ENCODE data around the gene RAB26. TPM values are rescaled to one million over a fixed set of nuclear protein-coding genes. Genes with fewer than 3 reads are reported as not detected.

The RAB26 gene
- total RNA-seq, 6 donors from 2014 or later: 0.30 to 6.8 (median 0.85) TPM; not detected in 2

GRCh38 chr16:2172688-2173335, 24.4 kb downstream of the RAB26 start:
- ATAC-seq (ENCODE audit: low FRiP score in 2 of 2) (no peak), DNase-seq (peak in 1 of 2 donors; percentile 56)
- 87 to 92% methylated on average over 12 to 29 of the region's 29 CpGs for WGBS, 2 donors
- TF ChIP-seq POLR2A (IDR thresholded peaks at IDR 0.05) (no peak), POLR2AphosphoS5 (IDR thresholded peaks at IDR 0.05) (no peak), EP300 (IDR thresholded peaks at IDR 0.05) (no peak)
- TF ChIP-seq, protein P1, sequence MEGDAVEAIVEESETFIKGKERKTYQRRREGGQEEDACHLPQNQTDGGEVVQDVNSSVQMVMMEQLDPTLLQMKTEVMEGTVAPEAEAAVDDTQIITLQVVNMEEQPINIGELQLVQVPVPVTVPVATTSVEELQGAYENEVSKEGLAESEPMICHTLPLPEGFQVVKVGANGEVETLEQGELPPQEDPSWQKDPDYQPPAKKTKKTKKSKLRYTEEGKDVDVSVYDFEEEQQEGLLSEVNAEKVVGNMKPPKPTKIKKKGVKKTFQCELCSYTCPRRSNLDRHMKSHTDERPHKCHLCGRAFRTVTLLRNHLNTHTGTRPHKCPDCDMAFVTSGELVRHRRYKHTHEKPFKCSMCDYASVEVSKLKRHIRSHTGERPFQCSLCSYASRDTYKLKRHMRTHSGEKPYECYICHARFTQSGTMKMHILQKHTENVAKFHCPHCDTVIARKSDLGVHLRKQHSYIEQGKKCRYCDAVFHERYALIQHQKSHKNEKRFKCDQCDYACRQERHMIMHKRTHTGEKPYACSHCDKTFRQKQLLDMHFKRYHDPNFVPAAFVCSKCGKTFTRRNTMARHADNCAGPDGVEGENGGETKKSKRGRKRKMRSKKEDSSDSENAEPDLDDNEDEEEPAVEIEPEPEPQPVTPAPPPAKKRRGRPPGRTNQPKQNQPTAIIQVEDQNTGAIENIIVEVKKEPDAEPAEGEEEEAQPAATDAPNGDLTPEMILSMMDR (IDR thresholded peaks at IDR 0.05): no peak
- no peak overlapping the region for H3K4me3 ChIP-seq
- peaks cover 8 to 28% (median 9%) of the 10 kb centered on the region in 4 donors for H3K4me1 ChIP-seq
- no peaks in the 10 kb centered on the region for H3K9me3 ChIP-seq
- peak overlapping the region in 1 of 4 donors; percentile 87 for H3K27ac ChIP-seq
- H3K36me3 ChIP-seq: peaks cover 12 to 87% (median 78%) of the 10 kb centered on the region in 4 donors
- H3K27me3 ChIP-seq: no peaks in the 10 kb centered on the region

DNA sequence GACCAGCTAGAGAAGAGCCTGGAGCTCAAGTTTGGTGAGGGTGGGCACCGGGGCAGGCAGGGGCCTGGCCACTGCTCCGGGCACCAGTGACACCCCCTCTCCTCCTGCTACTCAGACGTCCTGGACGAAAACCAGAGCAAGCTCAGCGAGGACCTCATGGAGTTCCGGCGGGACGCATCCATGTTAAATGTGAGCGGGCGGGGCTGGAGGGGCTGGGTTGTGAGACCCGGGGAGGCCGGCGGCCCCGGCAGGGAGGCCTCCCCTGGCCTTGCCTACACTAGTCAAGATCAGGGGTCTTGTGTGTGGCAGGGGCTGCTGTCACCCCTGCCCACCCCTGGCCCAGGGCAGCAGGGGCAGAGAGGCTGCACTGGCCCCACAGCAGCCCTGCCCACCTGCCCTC, 24.9 kb downstream of the RAB26 start:
- Histone ChIP-seq H3K36me3 (peaks cover 8 to 86% (median 75%) of the 10 kb centered on the region in 4 donors), H3K4me3 (no peak overlapping the region), H3K9me3 (no peaks in the 10 kb centered on the region), H3K27me3 (no peaks in the 10 kb centered on the region), H3K27ac (no peak overlapping the region), H3K4me1 (peaks cover 8 to 28% (median 9%) of the 10 kb centered on the region in 4 donors)
- 96 to 99% methylated on average over 13 to 14 of the region's 14 CpGs for WGBS, 2 donors
- ATAC-seq (ENCODE audit: low FRiP score in 2 of 2) (no peak), DNase-seq (peak in 1 of 2 donors; percentile 69)
- TF ChIP-seq EP300 (IDR thresholded peaks at IDR 0.05) (no peak), POLR2A (IDR thresholded peaks at IDR 0.05) (no peak), POLR2AphosphoS5 (IDR thresholded peaks at IDR 0.05) (no peak)
- TF ChIP-seq, protein P1 (IDR thresholded peaks at IDR 0.05): no peak

DNA sequence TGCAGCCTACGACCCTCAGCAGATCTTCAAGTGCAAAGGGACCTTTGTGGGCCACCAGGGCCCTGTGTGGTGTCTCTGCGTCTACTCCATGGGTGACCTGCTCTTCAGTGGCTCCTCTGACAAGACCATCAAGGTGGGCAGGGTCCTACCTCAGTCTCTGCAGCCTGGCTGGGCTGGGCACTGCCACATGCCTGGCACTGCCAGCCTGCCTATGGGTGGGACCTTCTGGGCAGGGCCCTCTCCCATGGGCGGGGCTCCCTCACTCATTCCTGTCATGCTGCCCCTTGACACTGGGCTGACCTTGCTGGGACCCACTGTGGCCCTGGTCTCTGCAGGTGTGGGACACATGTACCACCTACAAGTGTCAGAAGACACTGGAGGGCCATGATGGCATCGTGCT, 25.5 kb downstream of the RAB26 start:
- peak in 1 of 2 donors; percentile 37 for DNase-seq
- no peaks in the 10 kb centered on the region for H3K27me3 ChIP-seq
- no peak for ATAC-seq (ENCODE audit: low FRiP score in 2 of 2)
- no peak overlapping the region for H3K27ac ChIP-seq
- H3K4me1 ChIP-seq: peaks cover 7 to 30% (median 9%) of the 10 kb centered on the region in 4 donors
- WGBS, 2 donors: 97% methylated on average over 4 of the region's 4 CpGs; no CpG with 5 or more reads in 1 of the 2 donors
- TF ChIP-seq POLR2AphosphoS5 (IDR thresholded peaks at IDR 0.05): no peak
- TF ChIP-seq, protein P1 (IDR thresholded peaks at IDR 0.05): no peak
- TF ChIP-seq EP300 (IDR thresholded peaks at IDR 0.05): no peak
- no peak for TF ChIP-seq POLR2A (IDR thresholded peaks at IDR 0.05)
- H3K9me3 ChIP-seq: no peaks in the 10 kb centered on the region
- peaks cover 8 to 84% (median 70%) of the 10 kb centered on the region in 4 donors for H3K36me3 ChIP-seq
- no peak overlapping the region for H3K4me3 ChIP-seq

DNA sequence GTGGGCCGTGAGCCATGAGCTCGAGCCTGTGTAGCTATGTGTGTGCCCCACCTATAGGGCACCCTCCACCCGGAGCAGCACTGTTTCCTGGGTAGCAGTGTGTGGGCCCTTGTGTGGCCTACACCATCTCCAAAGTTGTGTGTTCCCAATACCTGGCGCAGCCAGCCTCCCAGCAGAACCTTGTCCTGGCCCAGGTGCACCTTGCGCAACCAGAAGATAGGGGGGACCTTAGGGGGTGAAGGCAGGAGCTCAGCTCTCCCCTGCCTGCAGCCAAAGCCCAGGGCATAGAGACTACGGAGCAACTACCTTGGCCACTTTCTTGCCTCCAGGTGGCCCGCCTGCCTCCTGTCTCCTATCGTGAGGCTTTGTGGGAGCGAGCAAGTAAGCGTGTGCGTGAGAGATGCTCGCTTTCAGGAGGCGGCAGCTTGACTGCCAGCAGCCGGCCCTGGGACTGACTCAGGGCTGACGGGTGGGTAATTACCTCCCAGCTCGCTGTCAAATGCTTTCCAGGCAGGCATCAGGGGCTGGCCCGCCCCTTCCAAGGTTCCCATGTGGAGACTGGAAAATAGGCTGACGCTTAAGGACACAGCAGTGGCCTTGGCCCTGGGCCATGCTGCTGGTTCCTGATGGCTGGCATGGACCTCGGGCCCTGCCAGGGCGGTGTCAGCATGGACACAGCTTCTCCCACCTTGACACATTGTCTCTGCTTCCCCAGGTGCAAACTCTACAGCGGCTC, 26.1 kb downstream of the RAB26 start:
- peak in 1 of 2 donors; percentile 63 for DNase-seq
- Histone ChIP-seq H3K4me1 (peaks cover 2 to 24% (median 4%) of the 10 kb centered on the region in 4 donors), H3K27me3 (no peaks in the 10 kb centered on the region), H3K27ac (no peak overlapping the region), H3K4me3 (no peak overlapping the region), H3K9me3 (no peaks in the 10 kb centered on the region), H3K36me3 (peaks cover 8 to 81% (median 65%) of the 10 kb centered on the region in 4 donors)
- 93 to 94% methylated on average over 15 to 21 of the region's 21 CpGs for WGBS, 2 donors
- no peak for ATAC-seq (ENCODE audit: low FRiP score in 2 of 2)
- TF ChIP-seq POLR2A (IDR thresholded peaks at IDR 0.05) (no peak), EP300 (IDR thresholded peaks at IDR 0.05) (no peak)

GRCh38 chr16:2175454-2175853, 27.0 kb downstream of the RAB26 start:
- Histone ChIP-seq H3K4me1 (peaks cover 0 to 18% (median 2%) of the 10 kb centered on the region in 4 donors), H3K27ac (no peak overlapping the region), H3K27me3 (no peaks in the 10 kb centered on the region), H3K36me3 (peaks cover 8 to 74% (median 62%) of the 10 kb centered on the region in 4 donors), H3K9me3 (no peaks in the 10 kb centered on the region), H3K4me3 (no peak overlapping the region)
- ATAC-seq (ENCODE audit: low FRiP score in 2 of 2): no peak
- peak in 1 of 2 donors; percentile 68 for DNase-seq
- TF ChIP-seq POLR2AphosphoS5 (IDR thresholded peaks at IDR 0.05): no peak
- TF ChIP-seq EP300 (IDR thresholded peaks at IDR 0.05): no peak
- TF ChIP-seq, protein P1 (IDR thresholded peaks at IDR 0.05): no peak
- no peak for TF ChIP-seq POLR2A (IDR thresholded peaks at IDR 0.05)
- WGBS, 2 donors: 100% methylated on average over 8 of the region's 10 CpGs; no CpG with 5 or more reads in 1 of the 2 donors
